Sciatic nerve (tissue), 2 donors: ENCODE measurements around the gene SMAD1. TPM values are rescaled to one million over a fixed set of nuclear protein-coding genes. Genes with fewer than 3 reads are reported as not detected.
"Not testable (repeated sequence)": the region's sequence is repeated elsewhere in the genome, so short reads cannot be mapped to it uniquely, and the experiment has no call there.

Source experiments
- ATAC-seq: fragments of 200-7000 bp; cut with Tn5 transposase; one replicate; pipeline ENCODE4 v1.9.1; 2020; ENCODE audit warnings: mild to moderate bottlenecking, moderate library complexity
- DNase-seq: peaks from one replicate; pipeline ENCODE4 v3.0.0-alpha.2; 2020; ENCODE audit warnings: low spot score
- intact Hi-C: fragments of 100-400 bp; cut with DNase I; formaldehyde crosslinking; loops from one replicate; pipeline ENCODE4 v1.14.2; 2022
- total RNA-seq: library from RNA; stranded (reverse); fragmentation: NEBNext Ultra II Directional; extraction: Animal tissue kit (Norgen Biotek cat#: 25700); gene quantifications from one replicate; pipeline ENCODE4 v1.2.1, GENCODE V29; 2021
- donor health status: DM: no; HTN: no; CAD: no.
- donor health status: DM: no; HTN: no; CAD: no.

Gene SMAD1
- total RNA-seq, 1 donor from 2014 or later: 37.4 TPM

- intact Hi-C loops: no loop called here
- ATAC-seq (peak; percentile 30), DNase-seq (no peak)
Measured at GRCh38 chr4:145546175-145546915, 64.7 kb downstream of the SMAD1 start.

GRCh38 chr4:145551660-145552059 is 70.0 kb downstream of the SMAD1 start:
- no peak for ATAC-seq
- intact Hi-C loops: no loop called here
- no peak for DNase-seq

- intact Hi-C loops: no loop called here
- DNase-seq (no peak), ATAC-seq (no peak)
Measured at GRCh38 chr4:145552181-145552822, 70.6 kb downstream of the SMAD1 start.

GRCh38 chr4:145553375-145553774 is 71.7 kb downstream of the SMAD1 start:
- intact Hi-C loops: no loop called here
- no peak for DNase-seq
- no peak for ATAC-seq

GRCh38 chr4:145554691-145555090 is 73.0 kb downstream of the SMAD1 start:
- DNase-seq: no peak
- ATAC-seq: no peak
- intact Hi-C loops: no loop called here

GRCh38 chr4:145557720-145558119 is 76.1 kb downstream of the SMAD1 start:
- ATAC-seq (peak; percentile 79), DNase-seq (peak; percentile 66)
- intact Hi-C loops: no loop called here

GRCh38 chr4:145563293-145563985 is 81.8 kb downstream of the SMAD1 start:
- no peak for DNase-seq

GRCh38 chr4:145564540-145564939 is 82.9 kb downstream of the SMAD1 start:
- DNase-seq: no peak
- no peak for ATAC-seq
- intact Hi-C loops: no loop called here

More at GRCh38 chr4:145563293-145563985, 81.8 kb downstream of the SMAD1 start:
- intact Hi-C loops: no loop called here
- ATAC-seq: no peak

- intact Hi-C loops: no loop called here
- ATAC-seq: no peak
- no peak for DNase-seq
Measured at GRCh38 chr4:145565328-145565727, 83.7 kb downstream of the SMAD1 start.

GRCh38 chr4:145566086-145566708 is 84.5 kb downstream of the SMAD1 start:
- intact Hi-C loops: no loop called here
- no peak for DNase-seq
- peak; percentile 15 for ATAC-seq

GRCh38 chr4:145566768-145567167 is 85.1 kb downstream of the SMAD1 start:
- DNase-seq: no peak
- ATAC-seq: no peak
- intact Hi-C loops: no loop called here

GRCh38 chr4:145567516-145567915 is 85.9 kb downstream of the SMAD1 start:
- intact Hi-C loops: no loop called here
- ATAC-seq (no peak), DNase-seq (no peak)

- intact Hi-C loops, DNase-seq: not testable (repeated sequence)
Measured at GRCh38 chr4:145574546-145574945, 92.9 kb downstream of the SMAD1 start.

GRCh38 chr4:145580906-145581305 is 99.3 kb downstream of the SMAD1 start:
- intact Hi-C loops: no loop called here
- ATAC-seq: no peak
- DNase-seq: no peak

More at GRCh38 chr4:145574546-145574945, 92.9 kb downstream of the SMAD1 start:
- ATAC-seq: not testable (repeated sequence)

GRCh38 chr4:145583191-145584055 is 101.8 kb downstream of the SMAD1 start:
- DNase-seq: no peak

GRCh38 chr4:145587088-145587754 is 105.6 kb downstream of the SMAD1 start:
- DNase-seq (no peak), ATAC-seq (no peak)
- intact Hi-C loops: no loop called here

More at GRCh38 chr4:145583191-145584055, 101.8 kb downstream of the SMAD1 start:
- ATAC-seq: no peak
- intact Hi-C loops: no loop called here

- DNase-seq, intact Hi-C loops, ATAC-seq: not testable (repeated sequence)
Measured at GRCh38 chr4:145589381-145589780, 107.7 kb downstream of the SMAD1 start.
